Cardiac muscle cell (in vitro differentiated cells and primary cell): Measurements from ENCODE around the gene DPAGT1. TPM values are rescaled to one million over a fixed set of nuclear protein-coding genes. Genes with fewer than 3 reads are reported as not detected.

ENCODE experiments used
- DNase-seq, 2 donors: peaks; one replicate each; pipeline versions ENCODE4 v3.0.0 to v3.0.0-alpha.2; 2010 to 2017; ENCODE audit warnings: low read depth in 1 of 2, low spot score in 1 of 2
- H3K27ac ChIP-seq: fragments of 200-600 bp; sonication (generic); 2 replicates; pipeline ENCODE4 v1.5.1; 2016
- H3K27me3 ChIP-seq: fragments of 200-600 bp; sonication (generic); 2 replicates; pipeline ENCODE4 v1.6.0; 2016; ENCODE audit warnings: control low read depth
- H3K36me3 ChIP-seq: fragments of 200-600 bp; sonication (generic); 2 replicates; pipeline ENCODE4 v1.5.1; 2016; ENCODE audit warnings: control low read depth
- H3K4me1 ChIP-seq: fragments of 200-600 bp; sonication (generic); 2 replicates; pipeline ENCODE4 v1.8.1; 2017; ENCODE audit warnings: low read depth, mild to moderate bottlenecking, mixed run types
- H3K4me3 ChIP-seq: fragments of 200-600 bp; sonication (generic); 2 replicates; pipeline ENCODE4 v1.5.1; 2016; ENCODE audit warnings: mild to moderate bottlenecking
- H3K9me3 ChIP-seq: fragments of 200-600 bp; sonication (generic); 2 replicates; pipeline ENCODE4 v1.5.1; 2017; ENCODE audit warnings: low read depth, mild to moderate bottlenecking, control low read depth
- polyA plus RNA-seq: library from polyadenylated mRNA; unstranded; fragments of >200 nt; fragmentation: Nextera tagmentation; extraction: Ambion mirVana; gene quantifications from 2 replicates; pipeline ENCODE4 v1.2.1, GENCODE V29; 2016
- total RNA-seq: library from RNA; depleted of rRNA; stranded (reverse); fragments of >200 nt; gene quantifications from 2 replicates; pipeline ENCODE4 v1.2.3, GENCODE V29; 2016
- TF ChIP-seq, protein P1 (sequence below): IDR thresholded peaks from 2 replicates; pipeline ENCODE4 v1.5.1; 2012; ENCODE audit warnings: low read depth, mild to moderate bottlenecking, low read length

DPAGT1 gene
- total and polyA plus RNA-seq, 2 experiments from 2014 or later = 36.0 to 57.9 TPM

DNA sequence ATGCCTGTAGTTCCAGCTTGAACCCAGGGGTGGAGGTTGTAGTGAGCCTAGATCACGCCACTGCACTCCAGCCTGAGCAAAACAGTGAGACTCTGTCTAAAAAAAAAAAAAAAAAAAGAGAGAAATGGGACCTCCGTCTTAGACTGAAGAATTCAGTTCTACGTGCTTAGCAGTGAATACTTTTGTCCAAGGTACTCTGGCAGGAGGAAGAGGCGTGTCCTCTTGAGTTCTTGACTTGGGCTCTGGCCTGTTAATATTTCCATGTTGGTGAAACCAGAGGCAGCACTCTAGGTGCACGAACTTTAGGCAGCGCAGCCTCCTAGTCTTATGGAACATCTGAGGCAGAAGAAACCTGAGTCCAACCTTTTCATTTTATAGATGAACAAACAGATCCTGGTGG is 14.5 kb downstream of the DPAGT1 start:
- Histone ChIP-seq H3K27me3 (no peaks in the 10 kb centered on the region), H3K4me1 (peaks cover 6% of the 10 kb centered on the region), H3K4me3 (no peak overlapping the region), H3K36me3 (peaks cover 9% of the 10 kb centered on the region), H3K27ac (no peak overlapping the region), H3K9me3 (no peaks in the 10 kb centered on the region)
- no peak for DNase-seq
- TF ChIP-seq, protein P1, sequence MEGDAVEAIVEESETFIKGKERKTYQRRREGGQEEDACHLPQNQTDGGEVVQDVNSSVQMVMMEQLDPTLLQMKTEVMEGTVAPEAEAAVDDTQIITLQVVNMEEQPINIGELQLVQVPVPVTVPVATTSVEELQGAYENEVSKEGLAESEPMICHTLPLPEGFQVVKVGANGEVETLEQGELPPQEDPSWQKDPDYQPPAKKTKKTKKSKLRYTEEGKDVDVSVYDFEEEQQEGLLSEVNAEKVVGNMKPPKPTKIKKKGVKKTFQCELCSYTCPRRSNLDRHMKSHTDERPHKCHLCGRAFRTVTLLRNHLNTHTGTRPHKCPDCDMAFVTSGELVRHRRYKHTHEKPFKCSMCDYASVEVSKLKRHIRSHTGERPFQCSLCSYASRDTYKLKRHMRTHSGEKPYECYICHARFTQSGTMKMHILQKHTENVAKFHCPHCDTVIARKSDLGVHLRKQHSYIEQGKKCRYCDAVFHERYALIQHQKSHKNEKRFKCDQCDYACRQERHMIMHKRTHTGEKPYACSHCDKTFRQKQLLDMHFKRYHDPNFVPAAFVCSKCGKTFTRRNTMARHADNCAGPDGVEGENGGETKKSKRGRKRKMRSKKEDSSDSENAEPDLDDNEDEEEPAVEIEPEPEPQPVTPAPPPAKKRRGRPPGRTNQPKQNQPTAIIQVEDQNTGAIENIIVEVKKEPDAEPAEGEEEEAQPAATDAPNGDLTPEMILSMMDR = no peak

DNA sequence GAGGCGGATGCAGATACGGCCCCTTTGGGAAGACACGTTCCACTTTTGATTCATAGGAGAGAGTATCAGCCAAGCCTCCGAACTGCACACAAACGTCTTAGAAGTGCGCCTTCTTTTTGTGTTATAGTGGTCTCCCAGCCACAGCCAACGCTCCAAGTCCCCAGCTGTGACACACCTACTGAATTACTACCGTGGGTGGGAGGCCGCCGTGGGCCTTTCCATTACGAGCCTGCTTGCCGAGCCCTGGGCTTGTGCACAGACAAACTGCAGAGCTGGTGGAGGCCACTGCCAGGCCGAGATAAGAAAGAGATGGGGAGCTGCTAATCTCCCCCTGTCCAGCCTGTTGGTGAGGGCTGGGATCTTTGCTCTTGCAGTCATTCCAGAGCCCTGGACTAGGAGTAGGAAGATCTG is 16.2 kb downstream of the DPAGT1 start:
- Histone ChIP-seq H3K9me3 (no peaks in the 10 kb centered on the region), H3K36me3 (peaks cover 13% of the 10 kb centered on the region), H3K4me3 (peak overlapping the region; percentile 82), H3K27ac (peak overlapping the region; percentile 75), H3K4me1 (peaks cover 6% of the 10 kb centered on the region), H3K27me3 (no peaks in the 10 kb centered on the region)
- DNase-seq = no peak
- TF ChIP-seq, protein P1 = no peak

DNA sequence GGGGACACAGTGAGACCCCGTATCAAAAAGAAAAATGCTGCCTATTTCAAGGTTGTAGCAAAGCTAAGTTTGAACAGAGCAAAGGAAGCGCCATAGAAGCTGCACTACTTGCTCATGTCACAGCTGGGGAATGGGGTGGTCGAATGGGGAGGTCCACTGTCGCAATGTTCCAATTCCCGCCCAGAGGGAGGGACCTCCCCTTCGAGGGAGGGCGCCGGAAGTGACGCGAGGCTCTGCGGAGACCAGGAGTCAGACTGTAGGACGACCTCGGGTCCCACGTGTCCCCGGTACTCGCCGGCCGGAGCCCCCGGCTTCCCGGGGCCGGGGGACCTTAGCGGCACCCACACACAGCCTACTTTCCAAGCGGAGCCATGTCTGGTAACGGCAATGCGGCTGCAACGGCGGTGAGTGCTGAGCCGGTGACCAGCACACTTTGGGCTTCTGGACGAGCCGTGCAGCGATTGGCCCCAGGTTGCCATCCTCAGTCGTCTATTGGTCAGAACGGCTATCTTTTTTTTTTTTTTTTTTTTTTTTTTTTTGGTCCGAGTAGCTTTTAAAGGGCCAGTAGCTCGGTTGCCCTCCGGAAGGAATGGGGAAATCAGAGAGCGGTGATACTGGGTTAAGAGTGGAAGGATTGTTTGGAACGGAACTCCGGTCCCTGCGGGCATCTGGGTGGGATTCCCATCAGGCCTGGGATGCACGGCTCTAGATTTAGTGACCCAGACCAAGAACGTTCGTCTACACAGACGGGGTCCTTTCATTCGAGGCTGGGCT is 16.8 kb downstream of the DPAGT1 start, which contains the start of gene HMBS:
Gene HMBS, plus strand, starts transcription at position 219 of the 774 bp plus-strand sequence. Its CDS starts 153 bp downstream, at position 372.
- H3K9me3 ChIP-seq = no peaks in the 10 kb centered on the region

DNA sequence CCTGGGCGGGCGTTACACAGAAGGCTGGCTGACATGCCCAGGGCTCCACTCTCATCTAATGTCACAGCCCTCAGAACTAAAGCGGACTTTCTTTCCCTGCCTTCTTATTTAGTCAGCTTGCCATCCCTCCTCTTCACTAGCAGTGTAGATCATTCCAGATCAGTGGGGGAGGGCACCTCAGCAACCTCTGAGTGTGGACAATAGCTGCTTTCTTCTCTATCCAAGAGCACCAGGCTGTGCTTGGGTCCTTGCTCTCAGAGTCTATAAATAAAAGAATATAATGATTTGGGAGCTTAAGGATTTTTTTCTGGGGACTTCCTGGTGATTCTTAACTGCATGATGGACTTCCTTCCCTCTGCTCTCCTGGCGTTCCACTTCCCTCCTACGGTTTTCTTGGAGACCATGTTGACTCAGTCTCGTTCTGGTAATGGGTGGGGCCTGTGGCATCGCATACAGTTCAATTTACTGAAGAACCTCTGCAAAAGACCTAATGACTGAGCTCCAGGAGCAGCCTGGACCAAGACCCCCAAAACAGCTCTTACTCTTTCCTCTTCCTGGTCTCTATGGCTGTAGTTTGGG is 19.9 kb downstream of the DPAGT1 start:
- Histone ChIP-seq H3K9me3 (no peaks in the 10 kb centered on the region), H3K27ac (no peak overlapping the region), H3K27me3 (no peaks in the 10 kb centered on the region), H3K4me1 (peaks cover 6% of the 10 kb centered on the region), H3K4me3 (no peak overlapping the region), H3K36me3 (peaks cover 39% of the 10 kb centered on the region)
- no peak for DNase-seq
- TF ChIP-seq, protein P1 = no peak

More for the DNA sequence above, 16.8 kb downstream of the DPAGT1 start, which contains the start of gene HMBS:
- TF ChIP-seq, protein P1 = no peak
- Histone ChIP-seq H3K36me3 (peaks cover 16% of the 10 kb centered on the region), H3K4me1 (peaks cover 6% of the 10 kb centered on the region), H3K4me3 (peak within 1 kb of the TSS; percentile 82), H3K27ac (peak within 1 kb of the TSS; percentile 92), H3K27me3 (no peaks in the 10 kb centered on the region)
- peak; percentile 93 to 96 for DNase-seq

DNA sequence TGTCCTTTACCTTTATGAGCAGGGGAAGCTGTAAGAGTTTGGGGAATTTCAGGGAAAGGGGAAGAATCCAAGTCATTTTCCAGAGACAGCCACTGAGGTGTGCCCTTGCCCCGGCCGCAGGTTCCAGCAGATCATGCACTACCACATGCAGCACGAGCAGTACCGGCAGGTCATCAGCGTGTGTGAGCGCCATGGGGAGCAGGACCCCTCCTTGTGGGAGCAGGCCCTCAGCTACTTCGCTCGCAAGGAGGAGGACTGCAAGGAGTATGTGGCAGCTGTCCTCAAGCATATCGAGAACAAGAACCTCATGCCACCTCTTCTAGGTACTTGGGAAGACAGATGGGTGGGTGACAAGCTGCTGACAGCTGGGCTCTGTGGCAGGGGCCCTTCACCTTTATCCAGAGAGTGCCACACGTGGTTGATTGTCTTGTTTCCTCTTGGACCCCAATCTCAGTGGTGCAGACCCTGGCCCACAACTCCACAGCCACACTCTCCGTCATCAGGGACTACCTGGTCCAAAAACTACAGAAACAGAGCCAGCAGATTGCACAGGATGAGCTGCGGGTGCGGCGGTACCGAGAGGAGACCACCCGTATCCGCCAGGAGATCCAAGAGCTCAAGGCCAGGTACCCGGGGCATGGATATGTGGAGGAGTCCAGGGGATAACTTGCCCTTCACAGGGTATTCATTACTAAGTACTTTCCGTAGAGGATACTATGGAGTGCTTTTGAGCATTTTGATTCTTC is 22.8 kb downstream of the DPAGT1 start:
- Histone ChIP-seq H3K4me3 (no peak overlapping the region), H3K9me3 (no peaks in the 10 kb centered on the region), H3K27ac (no peak overlapping the region), H3K4me1 (no peaks in the 10 kb centered on the region), H3K27me3 (no peaks in the 10 kb centered on the region), H3K36me3 (peaks cover 47% of the 10 kb centered on the region)
- no peak for DNase-seq
- TF ChIP-seq, protein P1 = no peak
